Stimulated activated CD4-positive, alpha-beta T cell treated with anti-CD3 and anti-CD28 coated beads, Interleukin-2, amount 100 ng/mL, for 4 hours (primary cell): ENCODE measurements around the gene KCND3.

Source experiments
- DNase-seq: peaks from one replicate; pipeline ENCODE4 v3.0.0-alpha.2; 2020; ENCODE audit warnings: low read depth

KCND3 gene

DNA sequence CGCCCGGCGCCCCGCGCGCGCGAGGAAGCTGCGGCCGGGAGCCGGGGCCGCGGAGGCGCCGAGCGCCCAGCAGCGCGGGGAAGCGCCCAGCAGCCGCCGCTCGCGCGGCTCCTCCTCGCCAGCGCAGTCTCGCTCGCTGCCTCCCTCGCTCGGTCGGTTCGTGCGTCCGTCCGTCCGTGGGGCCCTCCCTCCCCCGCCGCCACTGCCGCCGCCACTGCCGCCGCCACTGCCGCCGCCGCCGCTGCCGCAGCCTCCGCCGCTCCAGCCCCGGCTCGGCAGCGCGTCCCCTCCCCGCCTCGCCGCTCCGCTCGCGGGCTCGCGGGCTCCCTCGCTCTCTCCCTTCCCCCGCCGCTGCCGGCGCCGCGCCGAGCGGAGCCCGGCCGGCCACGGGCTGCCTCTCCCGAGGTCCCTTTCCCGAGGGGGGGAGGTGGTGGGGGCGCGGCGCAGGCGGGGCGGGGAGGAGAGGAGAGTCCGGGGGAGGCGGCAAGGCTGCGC, at the start of gene KCND3:
Gene KCND3, minus strand, starts transcription at position 138 of the 495 bp plus-strand sequence.
- DNase-seq = no peak

DNA sequence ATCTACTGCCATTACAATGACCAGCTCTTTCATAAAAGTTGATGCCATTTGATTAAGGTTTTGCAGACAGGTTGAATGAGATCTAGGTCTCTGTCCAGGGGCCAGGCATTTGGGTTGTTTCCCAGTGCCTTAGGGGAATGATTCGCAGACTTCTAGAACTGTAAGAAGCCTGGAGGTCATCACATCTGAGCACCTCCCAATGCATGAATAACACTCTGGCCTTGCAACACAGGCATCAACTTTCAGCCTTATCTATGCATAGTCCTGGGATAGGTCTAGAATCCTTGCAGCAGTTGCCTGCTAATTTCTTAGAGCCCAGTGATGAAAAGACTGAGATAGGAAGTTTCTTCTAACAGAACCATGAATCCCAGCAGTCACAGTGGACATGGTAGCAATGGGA, 44.8 kb upstream of the KCND3 start:
- DNase-seq = no peak

- DNase-seq = no peak
Observed at GRCh38 chr1:112033439-112034120, 44.1 kb upstream of the KCND3 start.

DNA sequence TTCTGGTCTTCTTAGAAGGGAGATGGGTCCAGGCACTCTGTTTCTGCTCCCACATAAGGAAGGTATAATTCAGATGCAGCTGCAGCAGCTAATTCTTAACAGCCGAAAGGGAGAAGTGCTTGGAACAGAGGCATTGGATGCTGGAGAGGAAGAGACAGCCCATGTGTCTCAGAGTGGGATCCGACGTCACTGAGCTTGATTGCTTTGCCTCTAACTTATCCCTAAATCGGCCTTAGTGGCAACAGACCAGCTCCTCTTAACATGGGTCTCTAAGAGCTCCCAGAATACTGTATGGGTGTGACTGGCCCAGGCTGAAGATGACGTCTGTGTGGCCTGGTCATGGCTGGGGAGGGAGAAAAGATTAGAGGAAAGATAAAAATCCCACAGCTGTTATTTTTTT, 40.7 kb upstream of the KCND3 start:
- DNase-seq = no peak

- no peak for DNase-seq
Observed at GRCh38 chr1:112027696-112028095, 38.2 kb upstream of the KCND3 start.

GRCh38 chr1:112026501-112026900, 37.0 kb upstream of the KCND3 start:
- no peak for DNase-seq

DNA sequence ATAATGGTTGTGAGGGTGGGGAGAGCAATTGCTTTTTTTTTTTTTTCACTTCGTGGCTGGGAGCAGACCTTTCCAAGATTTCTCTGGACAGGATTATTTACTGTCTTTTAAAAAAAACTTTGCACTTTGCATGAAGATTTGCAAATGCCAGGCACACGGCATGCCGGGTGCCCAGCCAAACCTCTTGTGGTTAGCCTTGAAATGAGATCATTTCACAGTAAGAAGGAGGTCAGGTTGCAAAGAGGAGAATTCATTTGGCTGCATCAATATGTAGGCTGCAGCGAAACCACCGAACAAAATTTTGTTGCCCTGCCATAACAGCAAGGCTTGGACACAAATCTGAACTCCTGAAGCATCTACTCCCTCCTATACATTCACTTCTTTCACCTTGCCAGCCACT, 36.5 kb upstream of the KCND3 start:
- DNase-seq = no peak

- DNase-seq = no peak
Observed at GRCh38 chr1:112021263-112021662, 31.8 kb upstream of the KCND3 start.

- DNase-seq = no peak
Observed at GRCh38 chr1:112017183-112017582, 27.7 kb upstream of the KCND3 start.

DNA sequence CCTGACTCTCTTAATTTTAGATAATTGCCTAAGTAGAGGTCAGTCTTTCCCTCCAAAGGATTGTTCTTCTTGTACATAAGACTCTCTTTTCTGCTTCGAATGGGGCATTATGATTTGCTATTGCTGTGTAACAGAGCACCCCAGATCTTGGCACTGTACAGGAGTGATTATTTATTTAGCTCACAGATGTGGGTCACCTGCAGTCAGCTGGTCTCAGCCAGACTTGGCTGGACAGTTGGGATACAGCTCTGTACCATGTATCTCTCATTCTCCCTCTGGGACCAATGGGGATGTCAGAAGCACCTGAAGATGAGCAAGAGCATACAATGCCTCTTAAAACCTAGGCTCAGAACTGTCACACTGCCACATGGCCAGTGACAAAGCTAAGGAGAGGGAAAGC, 23.4 kb upstream of the KCND3 start:
- no peak for DNase-seq

DNA sequence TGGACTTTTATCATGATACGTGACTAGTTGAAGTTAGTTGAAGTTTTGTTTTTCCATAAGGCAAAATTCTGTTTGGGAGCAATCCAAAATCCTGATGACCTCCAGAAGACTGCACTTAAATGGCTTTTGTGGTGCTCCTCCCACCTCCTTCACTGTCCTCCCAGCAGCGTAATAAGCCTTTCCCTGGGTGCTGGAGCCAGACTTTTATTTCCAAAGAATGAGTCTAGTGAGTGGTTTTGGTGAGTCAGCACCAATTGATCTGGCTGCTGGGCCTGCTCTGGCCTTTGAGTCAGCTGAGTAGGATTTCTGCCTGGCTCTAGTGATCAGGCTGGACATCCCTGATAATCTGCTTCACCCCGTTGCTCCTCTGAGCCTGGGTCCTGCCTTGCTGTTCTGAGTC, 21.7 kb upstream of the KCND3 start:
- DNase-seq = no peak

GRCh38 chr1:112007169-112007568, 17.7 kb upstream of the KCND3 start:
- no peak for DNase-seq

DNA sequence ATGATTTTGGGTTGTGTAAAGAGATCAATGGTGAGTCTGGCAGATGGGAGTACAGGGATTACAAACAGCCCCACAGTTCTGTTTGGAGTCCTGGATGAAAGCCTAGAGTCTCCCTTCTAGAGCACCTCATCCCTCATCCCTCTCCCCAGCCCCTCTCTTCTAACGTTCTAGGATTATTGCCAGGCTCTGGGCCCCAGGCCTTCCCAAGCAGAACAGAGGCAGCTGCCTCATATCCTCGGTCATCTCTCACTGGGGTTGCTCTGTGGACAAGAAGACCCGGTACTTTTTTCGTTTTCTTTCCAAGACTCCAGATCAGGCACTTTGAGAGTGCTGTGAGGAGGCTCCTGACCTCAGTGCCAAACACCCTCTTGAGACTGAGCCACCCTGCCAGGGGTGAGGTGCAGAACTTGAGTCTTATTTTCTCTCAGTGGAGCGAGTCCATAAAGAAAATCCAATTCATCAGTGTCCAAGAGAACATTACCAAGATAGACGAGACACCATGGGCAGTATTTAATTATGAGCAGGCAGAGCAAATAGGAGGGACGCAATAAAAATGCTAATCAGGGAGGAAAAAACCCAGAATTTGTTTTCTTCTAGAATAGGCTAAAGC, 17.1 kb upstream of the KCND3 start:
- no peak for DNase-seq

GRCh38 chr1:112004076-112004475, 14.6 kb upstream of the KCND3 start:
- DNase-seq = no peak

- no peak for DNase-seq
Observed at GRCh38 chr1:112002514-112002913, 13.0 kb upstream of the KCND3 start.

DNA sequence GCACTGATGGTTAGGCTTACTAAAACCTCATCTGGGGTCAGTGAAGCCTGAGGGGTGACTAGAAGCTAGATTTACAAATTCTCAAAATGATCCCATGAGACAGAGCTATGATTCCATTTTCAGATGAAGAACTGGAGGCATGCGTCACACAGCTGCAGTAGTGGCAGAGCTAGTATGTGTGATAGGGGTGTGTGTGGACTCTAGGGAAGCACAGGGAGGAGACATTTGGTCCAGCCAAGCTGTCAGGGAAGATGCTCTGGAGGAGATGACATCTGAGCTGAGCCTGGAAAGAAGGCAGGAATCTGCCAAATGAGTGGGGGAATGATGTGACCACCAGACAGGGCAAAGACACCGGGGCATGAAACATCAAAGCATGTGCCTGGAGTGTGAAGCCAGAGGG, 12.0 kb upstream of the KCND3 start:
- no peak for DNase-seq

GRCh38 chr1:112000048-112000447, 10.6 kb upstream of the KCND3 start:
- DNase-seq = no peak

- DNase-seq = no peak
Observed at GRCh38 chr1:111998332-111998731, 8.9 kb upstream of the KCND3 start.

- no peak for DNase-seq
Observed at GRCh38 chr1:111992476-111992875, 3.0 kb upstream of the KCND3 start.

DNA sequence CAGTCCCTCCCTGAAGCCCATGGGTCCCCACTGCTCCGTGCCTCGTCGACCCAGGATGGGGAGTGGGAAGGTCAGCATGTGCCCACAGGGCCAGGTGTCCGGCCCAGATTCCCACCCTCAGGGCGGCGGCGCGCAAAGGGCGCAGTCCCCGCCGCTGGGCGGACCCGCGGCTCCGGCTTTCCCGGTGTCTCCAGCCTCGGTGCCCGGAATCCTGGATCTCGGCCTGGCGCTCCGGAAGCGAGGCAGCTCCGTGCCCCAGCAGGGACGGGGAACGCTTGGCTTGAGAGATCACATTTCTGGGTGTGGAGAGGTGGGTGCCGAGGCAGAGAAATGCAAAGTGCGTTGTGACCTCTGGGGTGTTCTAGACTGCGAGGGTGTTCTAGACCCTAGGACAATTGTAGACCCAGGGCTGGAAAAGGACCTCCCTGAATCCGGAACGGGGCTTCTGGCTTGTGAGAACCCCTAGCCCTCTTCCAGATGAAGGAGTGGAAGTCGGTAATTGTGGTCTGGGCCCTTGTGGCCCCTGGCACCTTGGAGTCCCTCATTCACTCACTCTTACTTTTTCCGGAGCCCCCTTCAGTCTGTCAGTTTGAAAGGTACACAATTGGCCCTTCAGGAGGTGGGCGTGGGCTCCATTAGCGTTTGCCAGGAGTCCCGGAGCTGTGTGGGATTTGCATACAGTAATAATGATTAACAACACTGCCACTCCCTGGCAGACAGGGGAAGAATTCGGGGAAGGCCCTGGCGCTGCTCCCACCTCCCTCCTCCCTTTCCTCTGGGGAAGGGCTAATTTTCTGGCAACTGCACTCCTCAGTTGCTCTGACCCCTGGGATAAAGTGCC, 1.6 kb upstream of the KCND3 start:
- DNase-seq = no peak

GRCh38 chr1:111990026-111990877, 784 bp upstream of the KCND3 start:
- DNase-seq = no peak
